ENCODE data around the gene ZNF678.
"Not testable (repeated sequence)": the region's sequence is repeated elsewhere in the genome, so short reads cannot be mapped to it uniquely, and the experiment has no call there.

ZNF678 gene

DNA sequence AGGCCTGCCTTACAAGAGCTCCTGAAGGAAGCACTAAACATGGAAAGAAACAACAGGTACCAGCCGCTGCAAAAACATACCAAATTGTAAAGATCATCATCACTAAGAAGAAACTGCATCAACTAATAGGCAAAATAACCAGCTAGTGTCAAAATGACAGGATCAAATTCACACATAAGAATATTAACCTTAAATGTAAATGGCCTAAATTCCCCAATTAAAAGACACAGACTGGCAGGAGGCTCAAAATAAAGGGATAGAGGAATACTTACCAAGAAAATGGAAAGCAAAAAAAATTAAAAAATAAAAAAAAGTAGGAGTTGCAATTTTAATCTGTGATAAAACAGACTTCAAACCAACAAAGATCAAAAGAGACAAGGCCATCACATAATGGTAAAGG is 11.5 kb upstream of the ZNF678 start:
- DNase-seq (ENCODE audit: low read depth in 2 of 2): not testable (repeated sequence)

DNA sequence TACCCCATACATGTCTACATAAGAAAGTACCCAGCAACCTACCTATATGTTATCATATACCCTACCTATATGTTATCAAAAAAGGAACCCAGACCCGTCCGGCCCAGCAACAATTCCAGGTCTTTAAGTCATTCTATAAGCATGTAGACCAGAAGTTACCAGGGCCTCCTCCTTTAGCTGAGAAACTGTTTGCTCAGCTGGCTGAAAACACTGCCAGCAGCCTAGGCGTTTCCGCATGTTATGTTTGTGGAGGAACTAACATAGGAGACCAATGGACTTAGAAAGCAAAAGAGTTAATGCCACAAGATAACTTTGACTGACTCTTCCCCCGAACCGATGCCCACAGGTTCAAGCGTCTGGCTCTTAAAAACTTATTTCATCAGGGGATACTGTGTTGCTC is 7.1 kb upstream of the ZNF678 start:
- no peak for DNase-seq (ENCODE audit: low read depth in 2 of 2)

DNA sequence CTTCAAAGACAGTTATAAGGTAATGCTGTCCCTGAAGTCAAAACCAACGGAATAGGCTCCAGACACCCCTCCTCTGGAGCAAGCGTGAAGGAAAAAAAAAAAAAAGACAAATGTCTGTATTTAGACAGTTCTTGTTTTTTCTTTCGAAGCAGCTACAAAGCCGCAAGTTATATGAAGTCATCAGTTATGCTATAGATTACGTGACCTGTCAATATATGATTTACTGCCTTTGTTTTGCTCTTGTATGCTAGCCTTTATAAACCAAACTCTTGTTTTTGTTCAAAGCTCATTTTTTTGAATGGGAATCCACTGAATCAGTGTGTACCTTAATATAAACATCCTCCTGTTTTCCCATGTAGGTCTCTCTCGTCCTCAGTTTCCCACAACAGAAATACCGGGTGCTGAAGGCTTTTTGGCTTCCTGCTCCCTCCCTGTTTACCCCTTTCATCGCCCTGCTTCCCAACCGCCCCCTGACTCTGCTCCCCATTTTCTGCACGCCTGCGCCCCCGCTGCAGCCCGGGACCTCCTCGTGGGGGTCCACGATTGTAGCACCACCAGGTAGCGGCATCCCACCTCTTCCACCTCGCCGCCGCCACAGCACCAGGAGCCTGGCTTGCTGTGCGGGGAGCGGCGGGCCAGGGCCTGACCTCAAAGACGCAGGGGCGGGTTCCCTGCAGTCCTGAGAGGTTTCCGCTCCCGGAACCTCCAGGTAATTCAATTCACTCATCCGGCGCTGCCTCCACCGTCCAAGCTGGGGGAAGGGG is 5.2 kb upstream of the ZNF678 start:
- no peak for DNase-seq (ENCODE audit: low read depth in 2 of 2)

DNA sequence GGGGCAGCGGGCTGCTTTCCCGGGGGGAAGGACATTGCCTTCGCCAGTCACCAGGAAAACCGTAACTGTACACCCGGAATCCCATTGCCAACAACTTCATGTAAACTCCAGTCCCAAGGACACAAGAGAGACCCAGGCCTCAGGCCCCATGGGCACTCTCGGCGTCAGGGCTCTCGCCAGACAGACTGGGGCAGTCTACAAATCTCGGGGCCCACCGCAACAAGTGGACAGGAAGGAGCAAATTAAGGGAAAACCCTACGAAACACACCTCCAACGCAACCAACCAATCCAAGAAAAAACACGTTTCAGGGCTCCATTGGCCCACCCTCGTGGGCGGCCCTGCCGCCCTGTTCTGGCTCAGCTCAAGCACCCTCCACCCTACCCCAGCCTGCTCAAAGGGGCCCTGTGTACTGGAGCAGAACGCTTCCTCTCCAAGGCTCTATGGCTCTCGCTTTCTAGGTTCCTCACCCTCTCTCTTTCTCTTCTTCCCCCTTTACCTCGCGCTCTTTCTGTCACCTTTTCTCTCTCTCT is 4.6 kb upstream of the ZNF678 start:
- no peak for DNase-seq (ENCODE audit: low read depth in 2 of 2)

DNA sequence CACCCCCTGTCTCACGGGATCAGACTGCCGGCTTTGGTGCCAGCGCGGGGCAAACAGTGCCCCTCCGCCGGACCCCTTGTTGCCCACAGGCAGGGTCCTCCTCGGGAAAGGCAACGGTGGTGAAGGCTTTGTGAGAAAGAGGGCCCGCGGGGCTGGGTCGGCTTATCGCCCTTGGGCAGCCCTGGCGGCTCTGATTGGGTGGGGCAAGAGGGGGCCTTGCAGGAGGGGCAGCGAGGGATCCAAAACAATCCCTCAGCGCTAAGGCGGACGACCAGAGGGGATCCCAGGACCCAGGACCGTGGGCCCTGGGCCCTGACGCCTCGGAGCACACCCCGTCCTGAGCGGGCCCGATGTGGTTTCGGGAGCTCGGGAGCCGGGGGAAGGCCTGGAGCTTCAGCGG is 3.9 kb upstream of the ZNF678 start:
- no peak for DNase-seq (ENCODE audit: low read depth in 2 of 2)

DNA sequence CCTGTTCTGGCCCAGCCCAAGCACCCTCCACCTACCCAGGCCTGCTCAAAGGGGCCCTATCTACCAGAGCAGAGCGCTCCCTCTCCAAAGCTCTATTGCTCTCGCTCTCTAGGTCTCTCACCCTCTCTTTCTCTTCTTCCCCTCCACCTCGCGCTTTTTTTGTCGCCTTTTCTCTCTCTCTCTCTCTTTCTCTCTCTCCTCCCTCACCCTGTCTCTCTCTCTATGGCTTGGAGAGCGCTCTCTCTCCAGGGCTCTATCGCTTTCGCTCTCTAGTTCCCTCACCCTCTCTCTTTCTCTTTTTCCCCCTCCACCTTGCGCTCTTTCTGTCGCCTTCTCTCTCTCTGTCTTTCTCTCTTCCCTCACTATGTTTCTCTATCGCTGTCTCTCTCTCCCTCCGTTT is 3.4 kb upstream of the ZNF678 start:
- DNase-seq (ENCODE audit: low read depth in 2 of 2): no peak

DNA sequence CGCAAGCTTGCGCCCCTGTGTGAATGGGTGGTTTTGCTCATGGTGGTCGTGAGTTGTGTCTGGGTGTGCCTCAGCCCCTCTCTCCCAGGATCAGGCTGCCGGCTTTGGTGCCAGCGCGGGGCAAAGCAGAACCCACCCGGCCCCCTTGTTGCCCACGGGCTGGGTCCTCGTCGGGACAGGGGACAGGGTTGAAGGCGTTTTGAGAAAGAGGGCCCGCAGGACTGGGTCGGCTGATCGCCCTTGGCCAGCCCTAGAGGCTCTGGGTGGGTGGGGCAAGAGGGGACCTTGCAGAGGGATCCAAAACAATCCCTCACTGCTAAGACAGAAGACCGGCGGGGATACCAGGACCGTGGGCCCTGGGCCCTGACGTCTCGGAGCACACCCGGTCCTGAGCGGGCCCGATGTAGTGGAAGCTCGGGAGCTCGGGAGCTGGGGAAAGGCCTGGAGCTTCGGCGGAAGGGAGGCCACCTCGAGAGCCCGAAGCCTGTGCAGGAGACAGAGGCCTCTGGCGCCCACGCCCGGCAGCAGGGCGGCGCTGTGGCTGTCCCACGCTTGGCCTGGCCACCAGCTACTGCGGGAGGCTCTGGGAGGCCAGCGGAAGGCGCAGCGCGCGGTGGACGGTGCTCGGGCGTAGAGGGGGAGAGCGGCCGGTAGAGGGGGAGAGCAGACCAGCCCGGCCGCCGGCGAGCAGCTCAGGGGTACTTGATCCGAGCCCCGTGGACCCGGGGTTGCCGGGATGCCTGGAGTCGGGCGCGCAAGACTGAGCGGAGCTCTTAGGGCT is 2.8 kb upstream of the ZNF678 start:
- DNase-seq (ENCODE audit: low read depth in 2 of 2): no peak

DNA sequence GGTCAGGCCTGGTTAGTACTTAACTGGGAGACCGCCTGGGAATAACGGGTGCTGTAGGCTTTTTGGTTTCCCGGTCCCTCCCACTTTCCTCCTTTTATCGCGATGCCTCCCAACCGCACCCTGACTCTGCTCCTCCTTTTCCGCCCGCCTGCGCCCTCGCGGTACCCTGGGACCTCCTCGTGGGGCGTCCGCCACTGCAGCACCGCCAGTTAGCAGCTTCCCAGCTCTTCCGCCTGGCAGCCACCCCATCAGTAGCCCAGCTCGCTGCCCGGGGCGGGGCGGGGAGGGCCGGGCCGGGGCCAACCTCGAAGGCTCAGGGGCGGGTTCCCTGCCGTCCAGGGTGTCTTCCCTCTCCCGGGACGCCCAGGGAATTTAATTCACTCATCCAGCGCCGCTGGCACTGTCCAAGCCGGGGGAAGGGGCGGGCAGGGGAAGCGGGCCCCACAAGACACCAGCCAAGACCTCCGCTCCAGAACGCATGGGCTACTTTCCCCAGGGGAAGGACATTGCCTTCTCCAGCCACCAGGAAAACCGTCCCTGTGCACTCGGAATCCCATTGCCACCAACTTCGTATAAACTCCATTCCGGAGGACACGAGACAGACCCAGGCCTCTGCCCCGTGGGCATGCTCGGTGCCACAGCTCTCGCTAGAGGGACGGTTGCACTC is 2.0 kb upstream of the ZNF678 start:
- no peak for DNase-seq (ENCODE audit: low read depth in 2 of 2)

DNA sequence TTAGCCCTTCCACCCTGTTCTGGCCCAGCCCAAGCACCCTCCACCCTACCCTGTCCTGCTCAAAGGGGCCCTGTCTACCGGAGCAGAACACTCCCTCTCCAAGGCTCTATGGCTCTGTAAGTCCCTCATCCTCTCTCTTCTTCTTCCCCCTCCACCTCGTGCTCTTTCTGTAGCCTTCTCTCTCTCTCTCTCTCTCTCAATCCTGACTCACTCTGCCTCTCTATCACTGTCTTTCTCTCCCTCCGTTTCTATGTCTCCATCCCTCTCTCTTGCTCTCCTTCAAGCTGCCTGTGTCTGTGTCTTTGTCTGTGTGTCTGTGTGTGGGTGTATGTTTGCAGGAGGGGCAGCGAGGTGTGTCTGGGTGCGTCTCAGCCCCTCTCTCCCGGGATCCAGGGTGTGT is 1.3 kb upstream of the ZNF678 start:
- no peak for DNase-seq (ENCODE audit: low read depth in 2 of 2)

DNA sequence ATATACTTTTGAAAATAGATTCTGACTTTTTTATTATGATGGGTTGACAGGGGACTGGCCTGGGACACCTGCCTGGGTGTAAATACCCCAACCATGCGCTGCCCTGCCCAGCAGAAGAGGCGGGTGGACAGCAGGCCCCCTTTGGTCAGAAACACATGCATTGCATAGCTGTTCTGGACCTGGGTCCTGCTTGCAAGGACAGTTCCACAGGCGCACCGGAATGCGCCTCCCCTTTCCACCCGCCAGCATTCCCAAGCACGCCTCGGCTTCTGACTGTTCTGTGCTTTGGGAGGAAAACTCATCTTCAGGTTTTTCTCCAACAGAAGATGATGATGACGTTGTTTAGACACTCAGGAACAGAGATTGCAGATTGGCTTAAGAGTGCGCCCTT is 428 bp upstream of the ZNF678 start:
- DNase-seq (ENCODE audit: low read depth in 2 of 2): no peak

DNA sequence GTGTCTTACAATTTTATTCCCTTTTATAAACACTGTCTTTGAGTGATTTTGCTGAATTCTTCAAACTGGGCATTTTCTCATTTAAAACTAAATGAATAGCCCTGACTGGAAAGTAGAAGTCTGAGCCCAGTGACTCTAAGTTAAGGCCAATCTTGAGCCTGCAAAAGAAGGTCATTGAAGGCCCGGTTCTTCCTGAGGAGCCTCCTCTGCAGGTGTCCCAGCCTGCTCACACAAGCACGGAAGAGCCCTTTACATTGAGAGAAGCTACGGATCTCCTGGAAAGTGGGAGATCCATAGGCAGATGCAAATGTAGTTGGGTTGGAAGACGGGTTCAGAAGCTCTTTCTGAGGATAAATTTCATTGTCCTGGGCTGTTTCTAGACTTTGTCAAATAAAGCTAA is 3.9 kb downstream of the ZNF678 start:
- DNase-seq (ENCODE audit: low read depth in 2 of 2): no peak

DNA sequence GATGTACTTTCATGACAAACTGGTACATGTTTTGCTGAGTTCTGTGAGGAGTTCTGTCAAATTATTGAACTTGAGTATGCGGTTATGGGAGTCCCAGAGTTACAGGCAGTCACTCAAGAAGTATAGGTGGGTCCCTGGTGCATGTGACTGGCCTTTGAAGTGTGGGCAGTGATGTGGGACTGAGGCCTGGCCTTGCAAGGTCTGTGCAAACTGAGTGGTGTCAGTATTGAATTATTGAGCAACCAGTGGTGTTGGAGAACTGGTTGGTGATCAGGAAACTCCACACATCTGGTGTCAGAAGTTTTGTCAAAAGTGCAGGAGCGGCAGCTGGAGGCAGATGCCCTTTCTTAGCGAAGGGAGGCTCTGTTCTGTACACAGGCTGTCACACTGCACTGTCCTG is 5.2 kb downstream of the ZNF678 start:
- no peak for DNase-seq (ENCODE audit: low read depth in 2 of 2)

DNA sequence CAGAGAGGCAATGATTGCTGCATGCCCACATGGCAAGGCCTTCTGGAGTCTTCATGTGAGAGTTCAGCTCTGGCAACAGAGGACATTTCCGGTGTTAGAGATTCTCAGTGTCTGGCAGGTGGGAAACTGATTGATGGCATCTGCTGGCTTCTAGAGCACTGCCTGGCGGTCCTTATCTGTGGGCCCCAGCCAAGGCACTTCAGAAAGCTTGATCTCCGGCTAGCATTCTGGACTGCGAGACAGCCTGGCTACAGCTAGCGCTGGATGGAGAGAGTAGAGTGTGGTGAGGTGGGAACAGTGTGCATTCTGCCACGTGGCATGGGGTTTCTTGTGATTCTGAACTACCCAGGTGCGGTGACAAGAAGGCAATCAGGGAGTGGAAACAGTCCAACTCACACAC is 9.4 kb downstream of the ZNF678 start:
- DNase-seq (ENCODE audit: low read depth in 2 of 2): no peak

DNA sequence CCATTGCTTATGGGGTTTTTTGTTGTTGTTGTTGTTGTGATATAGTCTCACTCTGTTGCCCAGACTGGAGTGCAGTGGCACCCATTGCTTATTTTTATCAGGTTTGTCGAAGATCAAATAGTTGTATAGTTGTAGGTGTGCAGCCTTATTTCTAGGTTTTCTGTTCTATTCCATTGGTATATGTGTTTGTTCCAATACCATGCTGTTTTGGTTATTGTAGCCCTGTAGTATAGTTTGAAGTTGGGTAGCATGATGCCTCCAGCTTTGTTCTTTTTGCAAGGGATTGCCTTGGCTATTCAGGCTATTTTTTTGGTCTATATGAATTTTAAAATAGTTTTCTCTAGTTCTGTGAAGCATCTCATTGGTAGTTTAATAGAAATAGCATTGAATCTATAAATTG is 11.6 kb downstream of the ZNF678 start:
- DNase-seq (ENCODE audit: low read depth in 2 of 2): no peak

DNA sequence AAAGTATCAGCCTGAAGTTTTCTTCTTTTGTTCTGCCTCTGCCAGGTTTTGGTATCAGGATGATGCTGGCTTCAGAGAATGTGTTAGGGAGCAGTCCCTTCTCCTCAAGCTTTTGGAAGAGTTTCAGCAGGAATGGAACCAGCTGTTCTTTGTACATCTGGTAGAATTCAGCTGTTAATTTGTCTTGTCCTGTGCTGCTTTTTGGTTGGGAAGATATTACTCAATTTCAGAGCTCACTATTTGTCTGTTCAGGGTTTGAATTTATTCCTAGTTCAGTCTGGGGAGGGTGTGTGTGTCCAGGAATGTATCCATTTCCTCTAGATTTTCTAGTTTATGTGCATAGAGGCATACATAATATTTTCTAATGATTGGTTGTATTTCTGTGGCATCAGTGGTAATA is 12.8 kb downstream of the ZNF678 start:
- DNase-seq (ENCODE audit: low read depth in 2 of 2): no peak

DNA sequence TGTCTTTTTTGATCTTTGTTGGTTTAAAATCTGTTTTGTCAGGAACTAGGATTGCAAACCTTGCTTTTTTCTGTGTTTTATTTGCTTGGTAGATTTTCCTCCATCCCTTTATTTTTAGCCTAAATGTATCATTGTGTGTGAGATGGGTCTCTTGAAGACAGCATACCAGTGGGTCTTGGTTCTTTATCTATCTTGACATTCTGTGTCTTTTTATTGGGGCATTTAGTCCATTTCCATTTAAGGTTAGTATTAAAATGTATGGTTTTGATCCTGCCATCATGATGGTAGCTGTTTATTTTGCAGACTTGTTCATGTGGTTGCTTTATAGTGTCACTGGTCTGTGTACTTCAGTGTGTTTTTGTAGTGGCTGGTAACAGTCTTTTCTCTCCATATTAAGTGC is 14.1 kb downstream of the ZNF678 start:
- no peak for DNase-seq (ENCODE audit: low read depth in 2 of 2)

DNA sequence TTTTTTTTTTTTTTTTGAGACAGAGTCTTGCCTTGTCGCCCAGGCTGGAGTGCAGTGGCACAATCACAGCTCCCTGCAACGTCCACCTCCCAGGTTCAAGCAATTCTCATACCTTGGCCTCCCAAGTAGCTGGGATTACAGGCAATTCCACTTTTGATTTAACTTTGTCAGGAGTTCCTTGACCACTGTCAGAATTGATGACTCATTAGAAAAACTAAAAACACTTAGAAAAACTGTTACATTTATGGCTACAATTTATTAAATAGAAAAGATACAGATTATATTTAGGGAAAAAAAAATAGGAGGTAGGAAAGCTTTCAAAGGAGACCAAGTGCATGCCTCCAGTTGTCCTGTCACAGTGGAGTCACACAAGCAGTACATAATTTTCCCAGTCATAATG is 20.0 kb downstream of the ZNF678 start:
- no peak for DNase-seq (ENCODE audit: low read depth in 2 of 2)

DNA sequence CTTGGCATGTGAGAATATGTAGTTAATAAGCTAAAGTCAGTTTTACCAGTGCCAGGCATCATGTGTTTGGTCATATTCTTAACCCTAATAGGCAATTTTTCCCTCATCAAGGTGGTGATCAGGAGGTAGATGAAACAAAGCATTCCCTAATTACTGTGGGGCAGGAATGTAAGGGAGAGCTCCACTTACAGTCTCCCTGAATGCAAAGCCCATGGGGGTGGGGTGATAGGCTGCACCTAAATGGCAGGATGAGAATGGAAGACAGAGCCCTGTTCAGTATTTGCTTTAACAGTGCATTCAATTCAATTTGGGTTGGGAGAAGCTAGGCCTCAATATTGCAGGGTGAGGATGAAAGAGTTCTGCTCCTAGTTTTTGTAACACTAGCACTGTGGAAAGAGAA is 23.4 kb downstream of the ZNF678 start:
- DNase-seq (ENCODE audit: low read depth in 2 of 2): no peak

DNA sequence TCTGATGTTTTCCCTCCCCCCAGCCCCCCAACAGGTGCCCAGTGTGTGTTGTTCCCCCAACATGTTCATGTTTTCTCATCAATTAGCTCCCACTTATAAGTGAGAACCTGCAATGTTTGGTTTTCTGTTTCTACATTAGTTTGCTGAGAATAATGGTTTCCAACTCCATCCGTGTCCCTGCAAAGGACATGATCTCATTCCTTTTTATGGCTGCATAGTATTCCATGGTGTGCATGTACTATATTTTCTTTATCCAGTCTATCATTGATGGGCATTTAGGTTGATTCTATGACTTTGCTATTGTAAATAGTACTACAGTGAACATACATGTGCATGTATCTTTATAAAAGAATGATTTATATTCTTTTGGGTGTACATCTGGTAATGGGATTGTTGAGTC is 24.6 kb downstream of the ZNF678 start:
- no peak for DNase-seq (ENCODE audit: low read depth in 2 of 2)

DNA sequence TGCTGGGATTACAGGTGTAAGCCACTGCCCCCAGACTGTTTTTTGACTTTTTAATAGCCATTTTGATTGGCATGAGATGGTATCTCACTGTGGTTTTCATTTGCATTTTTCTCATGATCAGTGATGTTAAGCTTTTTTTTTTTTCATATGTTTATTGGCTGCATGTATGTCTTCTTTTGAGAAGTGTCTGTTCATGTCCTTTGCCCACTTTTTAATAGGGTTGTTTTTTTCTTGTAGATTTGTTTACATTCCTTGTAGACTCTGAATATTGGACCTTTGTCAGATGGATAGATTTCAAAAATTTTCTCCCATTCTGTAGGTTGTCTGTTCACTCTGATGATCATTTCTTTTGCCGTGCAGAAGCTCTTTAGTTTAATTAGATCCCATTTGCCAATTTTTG is 25.4 kb downstream of the ZNF678 start:
- not testable (repeated sequence) for DNase-seq (ENCODE audit: low read depth in 2 of 2)

DNA sequence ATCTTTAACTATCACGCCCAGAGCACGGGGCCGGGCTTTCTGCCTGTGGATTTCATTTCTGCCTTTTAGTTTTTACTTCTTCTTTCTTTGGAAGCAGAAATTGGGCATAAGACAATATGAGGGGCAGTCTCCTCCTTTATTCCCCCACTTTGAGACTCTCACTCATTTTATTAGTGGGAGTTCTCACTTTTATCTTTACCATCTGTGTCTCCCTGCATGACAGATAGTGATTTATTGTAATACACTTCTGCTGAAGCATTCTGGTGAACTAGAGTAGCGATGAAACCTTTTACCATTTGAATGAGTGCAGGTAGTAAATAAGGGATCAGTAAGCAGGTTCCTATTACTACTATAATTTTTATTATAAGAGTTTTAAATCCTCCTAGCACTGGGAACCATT is 26.4 kb downstream of the ZNF678 start:
- not testable (repeated sequence) for DNase-seq (ENCODE audit: low read depth in 2 of 2)

DNA sequence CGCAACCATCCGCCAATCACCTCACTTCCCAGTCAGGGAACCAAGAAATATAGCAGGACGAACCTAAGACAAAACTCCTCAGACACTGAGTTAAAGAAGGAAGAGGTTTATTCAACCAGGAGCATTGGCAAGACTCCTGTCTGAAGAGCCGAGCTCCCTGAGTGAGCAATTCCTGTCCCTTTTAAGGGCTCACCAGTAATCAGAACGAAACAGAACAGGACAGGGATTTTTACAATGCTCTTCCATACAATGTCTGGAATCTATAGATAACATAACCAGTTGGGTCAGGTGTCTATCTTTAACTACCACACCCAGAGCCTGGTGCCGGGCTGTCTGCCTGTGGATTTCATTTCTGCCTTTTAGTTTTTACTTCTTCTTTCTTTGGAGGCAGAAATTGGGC is 32.9 kb downstream of the ZNF678 start:
- DNase-seq (ENCODE audit: low read depth in 2 of 2): not testable (repeated sequence)

DNA sequence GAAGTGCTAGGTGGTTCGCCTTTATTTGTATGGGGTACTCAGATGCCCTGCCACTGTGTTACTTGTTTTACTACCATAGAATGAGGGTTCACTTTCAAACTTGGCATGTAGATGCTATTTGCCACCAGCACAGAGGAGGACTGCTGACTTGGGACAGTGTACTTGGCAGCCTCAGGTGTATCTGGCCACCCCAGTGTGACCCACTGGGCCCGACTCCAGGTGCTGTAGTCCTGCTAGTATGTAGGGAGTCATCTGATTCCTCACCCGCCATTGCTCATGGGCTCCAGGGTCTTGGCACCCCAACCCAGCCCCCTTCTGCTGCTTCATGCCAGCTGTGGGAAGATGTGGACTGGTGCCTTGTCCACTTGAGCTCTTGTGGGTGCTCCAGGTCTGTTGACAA is 40.0 kb downstream of the ZNF678 start:
- no peak for DNase-seq (ENCODE audit: low read depth in 2 of 2)
